Measurements from ENCODE around the gene RPL13A. TPM values are rescaled to one million over a fixed set of nuclear protein-coding genes. Genes with fewer than 3 reads are reported as not detected.

RPL13A gene
- total RNA-seq, 1 experiment from 2014 or later: 3,286 TPM

- Histone ChIP-seq H4K8ac (replicated peaks; ENCODE audit: insufficient read length, low read depth, low read length) (no peak overlapping the region), H2BK120ac (ENCODE audit: low read depth, low read length, poor library complexity, severe bottlenecking) (no peak overlapping the region), H2AFZ (ENCODE audit: low read length) (no peak overlapping the region), H2BK20ac (ENCODE audit: low read depth, low read length, poor library complexity, severe bottlenecking) (no peak overlapping the region), H3K79me1 (ENCODE audit: insufficient read depth, low read depth, low read length, poor library complexity, severe bottlenecking) (no peaks in the 10 kb centered on the region), H3K9ac (ENCODE audit: extremely low read depth, insufficient read length, low read length) (no peak overlapping the region), H3K27ac (ENCODE audit: insufficient read length, low read depth, low read length) (no peak overlapping the region), H2BK5ac (ENCODE audit: insufficient read length, low read length) (no peak overlapping the region), H2BK15ac (ENCODE audit: low read depth, low read length) (no peak overlapping the region), H4K20me1 (ENCODE audit: control insufficient read depth, insufficient read depth, insufficient read length) (no peaks in the 10 kb centered on the region), H3K4ac (ENCODE audit: low read depth, low read length) (no peak overlapping the region), H2BK12ac (ENCODE audit: insufficient read length, low read depth, low read length) (no peak overlapping the region), H3T11ph (ENCODE audit: low read length) (no peak overlapping the region), H4K5ac (ENCODE audit: insufficient read length, low read depth, low read length) (no peak overlapping the region), H2AK5ac (ENCODE audit: insufficient read length, low read length) (no peak overlapping the region), H3K4me2 (ENCODE audit: insufficient read depth, insufficient read length, low read length) (no peak overlapping the region), H3K23ac (ENCODE audit: insufficient read length, low read depth, low read length) (no peak overlapping the region), H3K18ac (ENCODE audit: insufficient read length, low read depth, low read length) (peak overlapping the region; percentile 47), H3K23me2 (ENCODE audit: insufficient read length, low read depth, low read length, poor library complexity, severe bottlenecking) (no peaks in the 10 kb centered on the region), H3K79me2 (ENCODE audit: insufficient read depth, low read length) (no peaks in the 10 kb centered on the region), H3K4me1 (ENCODE audit: insufficient read depth, low read length) (no peaks in the 10 kb centered on the region), H3K27me3 (ENCODE audit: insufficient read depth, low read length) (no peaks in the 10 kb centered on the region), H3K9me3 (ENCODE audit: control insufficient read depth, low read depth, low read length) (no peaks in the 10 kb centered on the region), H3K56ac (ENCODE audit: insufficient read length, low read depth, low read length) (no peak overlapping the region), H3K14ac (ENCODE audit: insufficient read depth, low read length) (peak overlapping the region; percentile 25; the same call in 1 of the 2 replicates), H4K91ac (ENCODE audit: insufficient read length, low read depth, low read length) (no peak overlapping the region)
- H3K27ac Mint-ChIP-seq: peak overlapping the region in 2 of 3 experiments; percentile 88 to 97; a peak in 5 of 7 replicates
- peak overlapping the region in 1 of 2 experiments; percentile 56; a peak in 3 of 5 replicates for H3K4me3 Mint-ChIP-seq
- no peaks in the 10 kb centered on the region for H3K27me3 Mint-ChIP-seq (ENCODE audit: low read depth)
- H3K36me3 Mint-ChIP-seq (ENCODE audit: insufficient read depth in 1 of 3, low read depth in 3 of 3): peaks cover 10 to 27% (median 27%) of the 10 kb centered on the region in 3 experiments; a peak in 6 of 7 replicates
- H3K9me3 Mint-ChIP-seq: no peaks in the 10 kb centered on the region
- DNase-seq: peak; percentile 94
- no peak for TF ChIP-seq CTCF (conservative IDR thresholded peaks at IDR 0.05)
- whole genome bisulfite sequencing (ENCODE audit: extremely low coverage, insufficient read length, low lambda C conversion rate): no CpG with 5 or more reads among the region's 15 CpGs
- peaks cover 6 to 10% of the 10 kb centered on the region in 2 experiments for H3K4me1 Mint-ChIP-seq
Measured at GRCh38 chr19:49468746-49469447, 18.5 kb upstream of the RPL13A start.

Data from H9 (cell line).